Keratinocyte (primary cell): ENCODE results near the gene MICAL2. TPM values are rescaled to one million over a fixed set of nuclear protein-coding genes. Genes with fewer than 3 reads are reported as not detected.

ENCODE experiments used
- DNase-seq: peaks from one replicate; pipeline ENCODE4 v3.0.0-alpha.2; 2011; ENCODE audit warnings: low read depth, missing footprints, low spot score
- FAIRE-seq: peaks from 2 replicates; lab custom pipeline; 2011; peaks lifted over from hg19 to GRCh38; lab: Jason Lieb, UNC
- H2AFZ ChIP-seq: 2 replicates; pipeline ENCODE4 v1.6.0; 2012; ENCODE audit warnings: low read length, control low read depth, inconsistent platforms; ENCODE audit not compliant: control insufficient read depth
- H3K27ac ChIP-seq: 2 replicates; pipeline ENCODE4 v1.5.1; 2011; ENCODE audit warnings: low read length; ENCODE audit not compliant: control insufficient read depth, insufficient read depth
- H3K27me3 ChIP-seq: 3 replicates; pipeline ENCODE4 v1.6.0; 2011; ENCODE audit warnings: low read length; ENCODE audit not compliant: control insufficient read depth, insufficient read depth; ENCODE audit errors: extremely low read depth
- H3K36me3 ChIP-seq, 2 experiments: 2 replicates in 1 of 2; 3 replicates in 1 of 2; pipeline ENCODE4 v1.5.1; 2011; ENCODE audit warnings: low read length in 2 of 2, mild to moderate bottlenecking in 1 of 2; ENCODE audit not compliant: control insufficient read depth in 2 of 2, insufficient read depth in 2 of 2; ENCODE audit errors: extremely low read depth in 1 of 2
- H3K4me1 ChIP-seq: 3 replicates; pipeline ENCODE4 v1.5.1; 2011; ENCODE audit warnings: low read length; ENCODE audit not compliant: control insufficient read depth, insufficient read depth; ENCODE audit errors: extremely low read depth
- H3K4me2 ChIP-seq: 3 replicates; pipeline ENCODE4 v1.6.0; 2011; ENCODE audit warnings: low read depth, low read length; ENCODE audit not compliant: control insufficient read depth, insufficient read depth; ENCODE audit errors: extremely low read depth
- H3K4me3 ChIP-seq, 3 experiments: fragments of 200-600 bp in 1 of 3; sonication (generic) in 1 of 3; 2 replicates in 2 of 3; 3 replicates in 1 of 3; pipeline ENCODE4 v1.5.1; 2011 to 2016; ENCODE audit warnings: low read length in 3 of 3, mild to moderate bottlenecking in 3 of 3, control low read depth in 2 of 3, inconsistent platforms in 1 of 3, low read depth in 1 of 3, mixed read lengths in 1 of 3, mixed run types in 1 of 3, moderate library complexity in 1 of 3; ENCODE audit not compliant: control insufficient read depth in 2 of 3, insufficient read depth in 2 of 3; ENCODE audit errors: extremely low read depth in 1 of 3
- H3K79me2 ChIP-seq: 2 replicates; pipeline ENCODE4 v1.6.0; 2012; ENCODE audit warnings: low read length; ENCODE audit not compliant: control insufficient read depth, insufficient read depth
- H3K9ac ChIP-seq: 3 replicates; pipeline ENCODE4 v1.6.0; 2011; ENCODE audit warnings: low read length; ENCODE audit not compliant: control insufficient read depth, insufficient read depth; ENCODE audit errors: extremely low read depth
- H3K9me1 ChIP-seq: 3 replicates; pipeline ENCODE4 v1.6.0; 2011; ENCODE audit warnings: low read length; ENCODE audit not compliant: control insufficient read depth, insufficient read depth; ENCODE audit errors: extremely low read depth
- H3K9me3 ChIP-seq: 2 replicates; pipeline ENCODE4 v1.5.1; 2012; ENCODE audit warnings: low read depth, low read length; ENCODE audit not compliant: control insufficient read depth
- H4K20me1 ChIP-seq: 3 replicates; pipeline ENCODE4 v1.6.0; 2011; ENCODE audit warnings: low read length; ENCODE audit not compliant: control insufficient read depth, insufficient read depth; ENCODE audit errors: extremely low read depth
- EZH2 ChIP-seq: IDR thresholded peaks from one replicate; pipeline ENCODE4 v1.6.1; 2012; ENCODE audit warnings: inconsistent platforms, mild to moderate bottlenecking, low read length, moderate library complexity
- dilution Hi-C: fragments of 300-500 bp; cut with MboI; formaldehyde crosslinking; loops from one replicate; pipeline ENCODE4 v1.7.0; 2020; ENCODE audit warnings: low sequenced_read_pairs; ENCODE audit not compliant: extremely low pct_ligation_motif_present
- polyA plus RNA-seq, 5 experiments: library from polyadenylated mRNA; depleted of rRNA in 3 of 5; stranded (reverse) in 3 of 5; stranded (forward) in 1 of 5; unstranded in 1 of 5; fragments of >200 nt; gene quantifications; 1 replicate in 1 of 5; 2 replicates in 3 of 5; 3 replicates in 1 of 5; pipeline versions ENCODE4 v1.2.1 to v1.2.3, GENCODE V29; 2011 to 2012; ENCODE audit warnings: missing spikeins in 2 of 5, low read depth in 1 of 5, low replicate concordance in 1 of 5
- TF ChIP-seq, protein P1 (sequence below), 3 experiments: IDR thresholded peaks in 1 of 3; conservative IDR thresholded peaks in 1 of 3; optimal IDR thresholded peaks in 1 of 3; 2 replicates in 2 of 3; 3 replicates in 1 of 3; pipeline versions ENCODE3 to v1.5.1; 2011; ENCODE audit warnings: low read length in 3 of 3, mild to moderate bottlenecking in 3 of 3, moderate library complexity in 2 of 3, control low read depth in 1 of 3, inconsistent platforms in 1 of 3; ENCODE audit not compliant: insufficient read depth in 2 of 3; ENCODE audit errors: extremely low read depth in 1 of 3

MICAL2 gene
- polyA plus RNA-seq, 1 donor (not counting 4 experiments of a cell fraction or from before 2014, with no cell fraction given), result 83.9 TPM

DNA sequence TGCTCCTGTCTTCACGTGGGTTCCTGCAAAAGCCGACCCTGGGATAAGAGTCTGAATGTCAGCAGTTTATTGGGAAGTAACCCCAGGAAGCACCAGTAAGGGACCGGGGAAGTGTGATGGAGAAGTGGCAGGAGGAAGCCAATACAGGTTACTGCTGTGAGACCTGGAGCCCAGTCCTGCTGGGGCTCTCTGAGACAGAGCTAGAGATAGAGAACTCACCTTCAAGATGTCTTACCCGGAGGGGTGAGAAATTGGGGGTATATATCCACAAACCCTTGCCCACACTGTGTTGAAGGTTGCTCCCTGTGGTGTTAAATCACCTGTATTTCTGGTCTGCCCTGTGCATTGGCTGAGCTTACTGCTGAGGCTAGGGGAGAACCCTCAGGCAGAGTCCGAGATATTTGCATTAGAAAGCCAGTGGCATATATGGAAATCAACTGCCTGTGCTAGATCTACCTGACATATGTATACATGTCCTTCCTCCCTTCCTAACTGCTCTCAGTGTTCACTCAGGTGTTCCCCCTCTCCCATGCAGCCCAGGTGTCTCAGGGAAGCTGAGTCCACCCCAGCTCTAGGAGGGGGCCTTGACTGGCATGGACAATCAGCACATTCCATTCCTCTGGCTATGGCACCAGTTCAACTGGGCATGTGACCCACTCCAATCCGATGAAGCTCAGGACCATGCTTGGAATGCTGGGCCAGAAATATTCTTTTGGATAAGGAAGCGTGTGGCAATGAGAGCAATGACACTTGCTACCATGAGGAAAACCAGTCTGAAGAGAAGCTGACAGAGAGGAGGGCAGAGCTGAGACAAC lies 6.8 kb upstream of the MICAL2 start:
- TF ChIP-seq EZH2, result no peak
- TF ChIP-seq, protein P1, sequence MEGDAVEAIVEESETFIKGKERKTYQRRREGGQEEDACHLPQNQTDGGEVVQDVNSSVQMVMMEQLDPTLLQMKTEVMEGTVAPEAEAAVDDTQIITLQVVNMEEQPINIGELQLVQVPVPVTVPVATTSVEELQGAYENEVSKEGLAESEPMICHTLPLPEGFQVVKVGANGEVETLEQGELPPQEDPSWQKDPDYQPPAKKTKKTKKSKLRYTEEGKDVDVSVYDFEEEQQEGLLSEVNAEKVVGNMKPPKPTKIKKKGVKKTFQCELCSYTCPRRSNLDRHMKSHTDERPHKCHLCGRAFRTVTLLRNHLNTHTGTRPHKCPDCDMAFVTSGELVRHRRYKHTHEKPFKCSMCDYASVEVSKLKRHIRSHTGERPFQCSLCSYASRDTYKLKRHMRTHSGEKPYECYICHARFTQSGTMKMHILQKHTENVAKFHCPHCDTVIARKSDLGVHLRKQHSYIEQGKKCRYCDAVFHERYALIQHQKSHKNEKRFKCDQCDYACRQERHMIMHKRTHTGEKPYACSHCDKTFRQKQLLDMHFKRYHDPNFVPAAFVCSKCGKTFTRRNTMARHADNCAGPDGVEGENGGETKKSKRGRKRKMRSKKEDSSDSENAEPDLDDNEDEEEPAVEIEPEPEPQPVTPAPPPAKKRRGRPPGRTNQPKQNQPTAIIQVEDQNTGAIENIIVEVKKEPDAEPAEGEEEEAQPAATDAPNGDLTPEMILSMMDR (optimal IDR thresholded peaks at IDR 0.05 in 1 of 3, IDR thresholded peaks at IDR 0.05 in 1 of 3, conservative IDR thresholded peaks at IDR 0.05 in 1 of 3; ENCODE audit: extremely low read depth in 1 of 3, insufficient read depth in 2 of 3, low read length in 3 of 3), result no peak
- H3K27me3 ChIP-seq, result no peaks in the 10 kb centered on the region
- no peaks in the 10 kb centered on the region for H3K79me2 ChIP-seq
- H3K36me3 ChIP-seq, result no peaks in the 10 kb centered on the region
- FAIRE-seq (no peak), DNase-seq (no peak)
- H3K4me1 ChIP-seq, result peaks cover 7% of the 10 kb centered on the region
- no peak overlapping the region for H3K4me3 ChIP-seq
- H3K27ac ChIP-seq, result no peak overlapping the region
- no peak overlapping the region for H2AFZ ChIP-seq
- H4K20me1 ChIP-seq, result no peaks in the 10 kb centered on the region
- H3K9ac ChIP-seq, result no peak overlapping the region
- H3K9me3 ChIP-seq, result no peaks in the 10 kb centered on the region
- no peaks in the 10 kb centered on the region for H3K9me1 ChIP-seq
- dilution Hi-C loops, result no loop called here
- H3K4me2 ChIP-seq, result no peak overlapping the region

DNA sequence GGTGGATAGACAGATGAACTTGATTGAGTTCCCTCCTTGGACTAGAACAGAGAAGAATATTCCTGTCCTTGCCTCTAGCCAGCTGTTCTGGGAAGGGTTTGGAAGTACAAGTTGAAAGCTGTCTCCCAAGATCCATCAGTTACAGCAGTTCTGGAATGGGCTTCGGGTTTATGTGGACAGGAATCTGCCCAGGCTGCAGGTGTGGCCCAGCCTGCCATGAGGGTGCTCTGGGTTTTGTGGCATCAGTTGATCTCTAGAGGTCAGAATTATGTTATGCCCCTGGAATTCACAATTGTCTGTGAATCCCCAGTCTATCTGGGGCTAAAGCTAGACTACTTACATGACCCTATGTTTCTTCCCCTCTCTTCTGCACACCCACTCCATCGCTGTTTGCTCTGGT lies 4.9 kb upstream of the MICAL2 start:
- TF ChIP-seq, protein P1 (optimal IDR thresholded peaks at IDR 0.05 in 1 of 3, IDR thresholded peaks at IDR 0.05 in 1 of 3, conservative IDR thresholded peaks at IDR 0.05 in 1 of 3; ENCODE audit: extremely low read depth in 1 of 3, insufficient read depth in 2 of 3, low read length in 3 of 3), result no peak
- TF ChIP-seq EZH2, result no peak
- Histone ChIP-seq H3K27me3 (no peaks in the 10 kb centered on the region), H3K9me1 (no peaks in the 10 kb centered on the region), H3K4me2 (no peak overlapping the region), H2AFZ (no peak overlapping the region), H3K36me3 (no peaks in the 10 kb centered on the region), H3K27ac (no peak overlapping the region), H3K4me3 (no peak overlapping the region), H3K9me3 (no peaks in the 10 kb centered on the region), H3K4me1 (peaks cover 18% of the 10 kb centered on the region), H4K20me1 (no peaks in the 10 kb centered on the region), H3K9ac (no peak overlapping the region), H3K79me2 (peaks cover 5% of the 10 kb centered on the region)
- dilution Hi-C loops, result no loop called here
- DNase-seq (no peak), FAIRE-seq (no peak)
